Activated CD4-positive, alpha-beta T cell treated with anti-CD3 and anti-CD28 coated beads, Interleukin-2, amount 50 U/mL, for 4 hours (primary cell): ENCODE results near the gene WT1.
"Not testable (repeated sequence)": the region's sequence is repeated elsewhere in the genome, so short reads cannot be mapped to it uniquely, and the experiment has no call there.

ENCODE experiments used
- DNase-seq, 2 experiments: peaks; one replicate each; pipeline ENCODE4 v3.0.0-alpha.2; 2020

The WT1 gene

GRCh38 chr11:32385998-32386397 is 49.3 kb downstream of the WT1 start:
- no peak for DNase-seq

DNA sequence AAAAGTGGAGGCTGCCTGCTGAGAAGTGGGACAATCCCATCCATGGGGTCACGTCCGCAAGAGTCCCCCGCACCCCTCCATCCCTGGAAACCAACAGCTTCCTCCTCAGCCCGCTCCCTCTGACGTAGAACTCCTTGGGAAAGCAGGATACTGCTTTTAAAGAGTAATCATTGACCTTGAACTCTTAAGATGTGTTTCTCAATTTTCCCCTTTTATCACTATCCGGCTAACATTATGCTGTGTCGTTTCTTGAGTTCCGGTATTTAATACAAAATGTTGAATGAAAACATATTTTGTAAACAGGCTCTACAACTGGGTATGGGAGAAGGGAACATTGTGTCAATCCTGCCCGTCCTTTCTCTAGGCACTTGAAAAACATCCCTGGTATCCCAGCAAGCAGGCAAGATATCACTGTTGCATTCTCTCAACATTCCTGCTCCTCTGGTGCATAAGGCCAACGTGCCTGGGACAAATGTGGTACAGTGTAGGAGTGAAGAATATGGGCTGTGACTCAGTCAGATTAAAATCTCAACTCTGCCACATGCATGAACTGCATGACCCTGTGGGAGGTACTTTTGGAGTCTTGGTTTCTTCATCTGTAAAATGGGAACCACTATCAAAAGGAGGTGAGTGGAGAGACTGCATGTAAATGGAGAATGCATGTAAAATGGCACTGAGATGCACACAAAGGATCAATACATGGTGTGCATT is 52.8 kb downstream of the WT1 start:
- no peak for DNase-seq

DNA sequence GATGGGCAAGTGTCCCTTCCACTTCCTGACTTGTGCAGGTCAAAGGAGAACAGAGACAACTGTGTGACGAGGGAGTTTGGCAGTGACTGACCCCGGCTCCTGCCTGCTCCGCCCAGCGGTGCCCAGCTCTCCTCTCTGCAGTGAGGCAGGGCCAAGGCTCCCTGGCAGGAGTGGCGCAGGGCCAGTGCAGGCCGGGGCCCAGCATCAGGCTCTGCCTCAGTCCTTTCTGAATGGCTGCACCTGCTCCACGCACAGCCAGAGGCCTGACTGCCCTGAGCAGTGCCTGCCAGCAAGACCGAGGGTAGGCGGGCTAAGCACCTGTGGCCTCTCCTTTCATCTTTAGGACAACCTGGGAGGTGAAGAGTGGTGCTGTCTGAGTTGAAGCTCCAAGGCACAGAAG is 54.2 kb downstream of the WT1 start:
- DNase-seq: no peak

GRCh38 chr11:32379719-32380118 is 55.6 kb downstream of the WT1 start:
- no peak for DNase-seq

GRCh38 chr11:32375826-32376225 is 59.5 kb downstream of the WT1 start:
- DNase-seq: no peak

DNA sequence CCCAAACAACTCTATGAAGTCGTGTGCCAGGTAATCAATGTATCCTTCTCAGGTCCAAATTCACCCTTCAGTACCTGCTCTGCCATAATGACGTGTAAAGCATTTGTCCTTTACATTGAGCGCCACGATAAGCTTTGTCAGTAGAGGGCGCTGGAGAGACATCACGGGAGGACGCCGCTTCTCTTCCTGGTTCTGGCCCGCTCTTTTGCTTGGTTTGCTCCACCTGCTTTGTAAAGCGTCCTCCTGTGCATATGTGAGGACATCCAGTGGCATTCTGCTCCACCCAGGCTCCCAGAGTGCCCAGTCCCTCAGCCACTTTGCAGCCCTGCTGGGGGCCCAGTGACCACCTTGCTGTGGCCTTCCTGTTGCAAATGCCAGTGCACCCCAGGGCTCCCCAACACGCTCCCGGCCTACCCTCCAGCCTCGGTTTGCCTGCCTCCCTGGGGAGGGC is 61.1 kb downstream of the WT1 start:
- DNase-seq: no peak

- not testable (repeated sequence) for DNase-seq
These were observed 65.4 kb downstream of the WT1 start for GRCh38 chr11:32369987-32370386.

DNA sequence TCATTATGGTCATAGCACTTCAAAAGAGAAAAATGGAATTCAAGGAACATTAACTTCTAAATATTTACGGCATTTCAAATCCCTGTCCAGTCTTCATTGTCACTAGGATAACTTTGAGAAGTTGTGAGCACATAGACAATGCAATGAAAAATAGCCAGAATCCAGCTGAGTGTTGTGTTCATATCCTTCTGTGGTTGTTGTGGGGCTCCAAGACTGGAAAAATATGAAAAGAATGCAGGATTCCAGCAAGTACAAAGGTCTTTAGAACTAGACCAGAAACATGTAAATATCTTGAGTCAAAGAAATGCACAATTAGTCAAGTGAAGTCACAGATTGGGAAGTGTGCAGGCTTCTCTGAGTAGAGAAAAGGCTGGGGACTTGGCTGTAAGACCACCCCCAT is 68.7 kb downstream of the WT1 start:
- DNase-seq: no peak

GRCh38 chr11:32365192-32365591 is 70.1 kb downstream of the WT1 start:
- no peak for DNase-seq

GRCh38 chr11:32358729-32359128 is 76.6 kb downstream of the WT1 start:
- no peak for DNase-seq

DNA sequence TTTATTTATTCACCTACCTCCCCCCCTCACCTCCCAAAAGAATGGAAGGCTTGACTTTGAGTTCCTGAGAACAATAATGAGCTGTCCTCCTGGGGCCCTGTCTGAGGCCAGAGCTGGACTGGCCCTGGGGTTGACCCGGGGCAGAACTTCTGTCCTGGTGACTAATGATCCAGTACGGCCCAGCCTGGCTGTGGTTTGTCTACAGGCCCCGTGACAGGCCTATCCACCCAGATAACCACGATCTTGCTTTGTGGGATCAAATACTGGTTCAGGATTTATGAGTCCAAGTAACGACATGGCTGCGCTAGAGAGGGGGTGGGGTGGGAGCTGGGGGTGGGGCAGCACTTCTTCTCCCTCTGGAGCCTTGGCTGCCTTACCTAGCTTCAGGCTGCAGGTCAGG is 81.5 kb downstream of the WT1 start:
- no peak for DNase-seq

GRCh38 chr11:32348502-32348901 is 86.8 kb downstream of the WT1 start:
- DNase-seq: no peak

DNA sequence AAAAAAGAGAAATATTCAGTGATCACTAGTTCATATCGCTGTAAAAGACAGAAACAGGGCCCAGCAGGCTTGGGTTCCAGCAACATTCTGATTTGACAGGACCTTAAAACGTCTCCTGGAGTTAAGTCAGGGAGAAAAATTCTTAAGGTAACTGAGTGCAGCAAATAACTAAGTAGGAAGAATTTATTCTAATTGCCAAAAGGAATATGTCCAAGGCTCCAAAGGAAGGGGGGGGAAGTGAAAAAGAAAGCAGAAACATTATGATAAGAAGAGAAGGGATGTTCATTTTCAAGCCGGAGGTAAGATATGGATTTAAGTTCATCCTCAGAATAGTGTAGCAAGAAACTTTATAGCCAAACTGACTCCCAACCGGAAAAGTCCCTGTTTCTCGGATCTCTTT is 90.4 kb downstream of the WT1 start:
- no peak for DNase-seq

GRCh38 chr11:32343325-32344008 is 91.9 kb downstream of the WT1 start:
- DNase-seq: no peak

DNA sequence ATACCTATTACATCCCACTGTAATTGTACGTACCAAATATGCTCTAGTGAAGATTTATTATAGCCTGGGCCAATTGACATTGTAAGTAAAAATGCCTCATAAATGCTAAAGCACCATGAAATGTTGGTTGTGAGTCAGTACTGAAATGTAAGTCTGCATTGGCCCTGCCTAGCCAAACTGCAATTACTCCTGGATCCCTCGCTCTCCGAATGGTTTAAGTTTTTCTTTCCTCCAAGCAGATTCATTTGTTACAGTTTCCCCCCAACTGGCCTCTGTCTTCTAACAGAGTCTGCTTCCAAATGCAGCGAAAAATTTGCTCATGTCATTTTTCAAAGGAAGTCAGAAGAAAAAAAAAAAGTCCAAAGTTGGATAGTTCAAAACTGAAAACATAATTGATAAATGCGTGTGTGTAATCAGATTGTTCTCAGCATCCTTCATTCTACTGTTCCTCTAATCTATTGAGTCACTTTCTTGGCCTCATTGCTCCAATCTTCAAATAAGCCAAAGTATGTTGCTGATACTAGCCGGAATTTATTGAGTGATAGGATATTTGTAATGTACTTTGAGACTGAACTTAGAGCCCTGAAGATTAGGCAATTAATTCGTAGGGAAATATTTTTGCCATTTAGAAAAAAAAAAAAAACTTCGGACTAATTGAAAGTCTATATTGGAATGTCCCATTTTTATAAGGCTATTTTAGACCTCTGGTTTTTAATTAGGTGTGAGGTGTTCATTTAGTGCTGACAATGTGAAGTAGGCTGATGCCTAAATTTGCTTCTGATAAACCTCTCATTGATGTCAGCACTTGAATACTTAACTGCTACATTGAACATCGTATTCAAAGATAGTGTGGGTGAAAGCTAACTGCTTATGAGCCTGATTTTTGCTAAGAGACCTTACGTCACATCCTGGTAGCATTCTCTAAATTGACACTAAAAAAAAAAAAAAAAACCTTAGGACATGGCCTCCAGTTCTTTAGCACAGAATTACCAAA is 93.4 kb downstream of the WT1 start:
- DNase-seq: no peak

DNA sequence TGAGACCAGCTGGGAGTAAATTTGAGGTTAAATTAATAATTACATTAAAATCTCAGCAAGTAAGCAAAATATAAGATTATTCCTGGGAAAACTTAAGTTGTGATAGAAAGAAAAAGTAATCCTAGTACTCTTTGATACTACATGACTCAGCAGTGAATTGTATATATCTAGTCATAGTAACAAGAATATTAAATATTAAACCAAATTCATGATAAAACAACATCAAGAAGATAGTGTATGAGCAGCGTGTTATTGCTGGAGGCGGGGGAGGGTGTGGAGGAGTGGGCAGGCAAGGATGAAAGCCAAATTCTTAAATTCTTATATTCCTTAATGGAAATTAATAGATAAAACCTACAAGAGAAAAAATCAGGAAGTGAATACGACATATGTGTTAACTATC is 95.2 kb downstream of the WT1 start:
- DNase-seq: no peak
